ENCODE data around the gene DHX38. TPM values are rescaled to one million over a fixed set of nuclear protein-coding genes. Genes with fewer than 3 reads are reported as not detected.

DHX38 gene
- total RNA-seq, 1 experiment from 2014 or later, result 71.0 TPM

- ATAC-seq (no peak), DNase-seq (ENCODE audit: low read depth, low spot score) (no peak)
- Histone ChIP-seq H3K9me2 (ENCODE audit: insufficient read depth) (no peaks in the 10 kb centered on the region), H3K4me3 (replicated peaks in 1 of 2; ENCODE audit: low read depth in 1 of 2, low read length in 2 of 2) (no peak overlapping the region), H3K27ac (ENCODE audit: low read depth, low read length) (no peak overlapping the region), H3K4me1 (ENCODE audit: control insufficient read depth in 1 of 2, insufficient read depth in 2 of 2, low read length in 2 of 2) (no peaks in the 10 kb centered on the region), H3K36me3 (ENCODE audit: control insufficient read depth in 1 of 2, insufficient read depth in 2 of 2, low read length in 2 of 2) (peaks cover 43 to 44% of the 10 kb centered on the region in 2 experiments), H4K20me1 (ENCODE audit: insufficient read depth) (no peaks in the 10 kb centered on the region), H3K27me3 (ENCODE audit: insufficient read depth, low read length) (no peaks in the 10 kb centered on the region), H3K4me2 (ENCODE audit: low read length) (no peak overlapping the region), H3K79me2 (ENCODE audit: insufficient read depth, low read length) (no peaks in the 10 kb centered on the region), H3K9me3 (ENCODE audit: control insufficient read depth in 1 of 2, insufficient read depth in 1 of 2, low read depth in 1 of 2, low read length in 2 of 2) (no peaks in the 10 kb centered on the region), H2AFZ (ENCODE audit: low read depth, low read length, poor library complexity, severe bottlenecking) (no peak overlapping the region), H3K9ac (ENCODE audit: low read length) (no peak overlapping the region)
- intact Hi-C loops (cut with micrococcal nuclease), result no loop called here
- ChIA-PET POLR2A (no interaction called here), RAD21 (ENCODE audit: low non-redundant PET in 1 of 2, low total read pairs in 2 of 2, uncharacterized antibody in 2 of 2, unreplicated experiment in 2 of 2) (no interaction called here), CTCF (no interaction called here)
- no TSS peak for BruUV-seq (replicated peaks)
- no peak for TF ChIP-seq ELF1 (IDR thresholded peaks at IDR 0.05; ENCODE audit: borderline replicate concordance, low read depth)
These were observed 14.9 kb downstream of the DHX38 start for GRCh38 chr16:72108353-72109102.

GRCh38 chr16:72109300-72109699 lies 15.7 kb downstream of the DHX38 start:
- no peak overlapping the region for H2AFZ ChIP-seq (ENCODE audit: low read depth, low read length, poor library complexity, severe bottlenecking)
- H3K9me2 ChIP-seq (ENCODE audit: insufficient read depth), result no peaks in the 10 kb centered on the region
- DNase-seq (ENCODE audit: low read depth, low spot score) (no peak), ATAC-seq (no peak)
- RAD21 ChIA-PET (ENCODE audit: low non-redundant PET in 1 of 2, low total read pairs in 2 of 2, uncharacterized antibody in 2 of 2, unreplicated experiment in 2 of 2), result no interaction called here
- H3K36me3 ChIP-seq (ENCODE audit: control insufficient read depth in 1 of 2, insufficient read depth in 2 of 2, low read length in 2 of 2), result peaks cover 38 to 41% of the 10 kb centered on the region in 2 experiments
- H3K4me3 ChIP-seq (replicated peaks in 1 of 2; ENCODE audit: low read depth in 1 of 2, low read length in 2 of 2), result no peak overlapping the region
- H3K9ac ChIP-seq (ENCODE audit: low read length), result no peak overlapping the region
- no peak for TF ChIP-seq REST (IDR thresholded peaks at IDR 0.05; ENCODE audit: low read depth)
- no peak for TF ChIP-seq ZNF274 (IDR thresholded peaks at IDR 0.05; ENCODE audit: low read depth, low read length)
- no peak for TF ChIP-seq EGR1 (IDR thresholded peaks at IDR 0.05; ENCODE audit: low read depth)
- no peak for TF ChIP-seq RAD21 (IDR thresholded peaks at IDR 0.05; ENCODE audit: low read depth)
- TF ChIP-seq CBX3 (IDR thresholded peaks at IDR 0.05; ENCODE audit: low read depth), result no peak
- TF ChIP-seq POLR2A (IDR thresholded peaks at IDR 0.05; ENCODE audit: borderline replicate concordance, extremely low read depth, insufficient read depth, insufficient read length), result no peak
- H3K4me2 ChIP-seq (ENCODE audit: low read length), result no peak overlapping the region
- no peaks in the 10 kb centered on the region for H3K27me3 ChIP-seq (ENCODE audit: insufficient read depth, low read length)
- no peaks in the 10 kb centered on the region for H3K79me2 ChIP-seq (ENCODE audit: insufficient read depth, low read length)
- H3K9me3 ChIP-seq (ENCODE audit: control insufficient read depth in 1 of 2, insufficient read depth in 1 of 2, low read depth in 1 of 2, low read length in 2 of 2), result no peaks in the 10 kb centered on the region
- H4K20me1 ChIP-seq (ENCODE audit: insufficient read depth), result no peaks in the 10 kb centered on the region
- H3K27ac ChIP-seq (ENCODE audit: low read depth, low read length), result no peak overlapping the region
- intact Hi-C loops (cut with micrococcal nuclease), result no loop called here
- CTCF ChIA-PET, result no interaction called here
- POLR2A ChIA-PET, result no interaction called here
- no TSS peak for BruUV-seq (replicated peaks)
- no peaks in the 10 kb centered on the region for H3K4me1 ChIP-seq (ENCODE audit: control insufficient read depth in 1 of 2, insufficient read depth in 2 of 2, low read length in 2 of 2)

Data from HCT116 (cell line).